CD4-positive, alpha-beta T cell treated with Interleukin-6 for 4 hours (primary cell): Measurements from ENCODE around the gene CADM1.

Source experiments
- DNase-seq: peaks from one replicate; pipeline ENCODE4 v3.0.0-alpha.2; 2020; ENCODE audit warnings: mixed read lengths

Gene CADM1

GRCh38 chr11:115515647-115516395 lies 11.6 kb upstream of the CADM1 start:
- no peak for DNase-seq

GRCh38 chr11:115506954-115507675 lies 2.9 kb upstream of the CADM1 start:
- no peak for DNase-seq

GRCh38 chr11:115505175-115505574 lies 960 bp upstream of the CADM1 start:
- DNase-seq: no peak

GRCh38 chr11:115503886-115504275 lies 334 bp downstream of the CADM1 start:
- DNase-seq: no peak

- no peak for DNase-seq
Observed at GRCh38 chr11:115503083-115503885, 931 bp downstream of the CADM1 start.

GRCh38 chr11:115502636-115503082 lies 1.6 kb downstream of the CADM1 start:
- no peak for DNase-seq

- DNase-seq: no peak
Observed at GRCh38 chr11:115501893-115502589, 2.2 kb downstream of the CADM1 start.

- DNase-seq: no peak
Observed at GRCh38 chr11:115501502-115501892, 2.7 kb downstream of the CADM1 start.

- DNase-seq: no peak
Observed at GRCh38 chr11:115500547-115501501, 3.4 kb downstream of the CADM1 start.

- DNase-seq: no peak
Observed at GRCh38 chr11:115499891-115500290, 4.3 kb downstream of the CADM1 start.

- no peak for DNase-seq
Observed at GRCh38 chr11:115499241-115499799, 4.9 kb downstream of the CADM1 start.

GRCh38 chr11:115498354-115498753 lies 5.9 kb downstream of the CADM1 start:
- no peak for DNase-seq

GRCh38 chr11:115497303-115497702 lies 6.9 kb downstream of the CADM1 start:
- no peak for DNase-seq

- no peak for DNase-seq
Observed at GRCh38 chr11:115496892-115497291, 7.3 kb downstream of the CADM1 start.

- DNase-seq: no peak
Observed at GRCh38 chr11:115493905-115494304, 10.3 kb downstream of the CADM1 start.

GRCh38 chr11:115493488-115493887 lies 10.7 kb downstream of the CADM1 start:
- DNase-seq: no peak

- no peak for DNase-seq
Observed at GRCh38 chr11:115489466-115489865, 14.7 kb downstream of the CADM1 start.

- DNase-seq: no peak
Observed at GRCh38 chr11:115488945-115489344, 15.3 kb downstream of the CADM1 start.

- no peak for DNase-seq
Observed at GRCh38 chr11:115481528-115481927, 22.7 kb downstream of the CADM1 start.

- no peak for DNase-seq
Observed at GRCh38 chr11:115480611-115481010, 23.6 kb downstream of the CADM1 start.

GRCh38 chr11:115477410-115477809 lies 26.8 kb downstream of the CADM1 start:
- DNase-seq: no peak
